Liver (tissue), 9 donors: ENCODE measurements around the gene CDK9. TPM values are rescaled to one million over a fixed set of nuclear protein-coding genes. Genes with fewer than 3 reads are reported as not detected.

Experiments used
- DNase-seq: peaks from one replicate; pipeline ENCODE4 v3.0.0-alpha.2; 2017; ENCODE audit warnings: low spot score
- H3K27ac ChIP-seq, 2 donors: one replicate each; pipeline ENCODE4 v1.7.0; 2013; ENCODE audit warnings: inconsistent platforms in 2 of 2, low read length in 2 of 2, control low read depth in 1 of 2, low read depth in 1 of 2, mild to moderate bottlenecking in 1 of 2
- H3K27me3 ChIP-seq, 4 donors: one replicate each; pipeline versions ENCODE4 v1.6.1 to v1.7.0; 2013; ENCODE audit warnings: low read length in 3 of 4, inconsistent platforms in 1 of 4, mild to moderate bottlenecking in 1 of 4, moderate library complexity in 1 of 4; ENCODE audit not compliant: control insufficient read depth in 4 of 4, insufficient read depth in 4 of 4
- H3K36me3 ChIP-seq, 4 donors: one replicate each; pipeline versions ENCODE4 v1.6.1 to v1.7.0; 2013; ENCODE audit warnings: low read length in 3 of 4, mild to moderate bottlenecking in 3 of 4, low read depth in 1 of 4, moderate library complexity in 1 of 4; ENCODE audit not compliant: control insufficient read depth in 4 of 4, insufficient read depth in 3 of 4
- H3K4me1 ChIP-seq, 4 donors: one replicate each; pipeline versions ENCODE4 v1.6.1 to v1.7.0; 2013; ENCODE audit warnings: low read length in 3 of 4, mild to moderate bottlenecking in 3 of 4, moderate library complexity in 1 of 4; ENCODE audit not compliant: control insufficient read depth in 4 of 4, insufficient read depth in 4 of 4
- H3K4me3 ChIP-seq, 3 donors: one replicate each; pipeline versions ENCODE4 v1.6.1 to v1.7.0; 2013; ENCODE audit warnings: low read length in 3 of 3, control low read depth in 1 of 3, low read depth in 1 of 3, mild to moderate bottlenecking in 1 of 3
- H3K9ac ChIP-seq, 2 donors: one replicate each; pipeline ENCODE4 v1.7.0; 2013; ENCODE audit warnings: low read length in 2 of 2, mild to moderate bottlenecking in 2 of 2, moderate library complexity in 2 of 2, control low read depth in 1 of 2, low read depth in 1 of 2
- H3K9me3 ChIP-seq, 4 donors: one replicate each; pipeline versions ENCODE4 v1.6.1 to v1.7.0; 2013; ENCODE audit warnings: low read length in 3 of 4; ENCODE audit not compliant: control insufficient read depth in 4 of 4
- ATF3 ChIP-seq: IDR thresholded peaks from 2 replicates; pipeline ENCODE4 v1.6.1; 2016; ENCODE audit warnings: antibody characterized with exemption
- EGR1 ChIP-seq, 2 donors: IDR thresholded peaks; 2 replicates each; pipeline ENCODE4 v1.6.1; 2016 to 2018; ENCODE audit warnings: antibody characterized with exemption in 2 of 2, low read depth in 2 of 2
- FOXA2 ChIP-seq: IDR thresholded peaks from 2 replicates; pipeline ENCODE4 v1.6.1; 2016; ENCODE audit warnings: antibody characterized with exemption
- GABPA ChIP-seq, 2 donors: IDR thresholded peaks in 1 of 2; conservative IDR thresholded peaks in 1 of 2; 2 replicates each; pipeline ENCODE4 v1.6.1; 2016; ENCODE audit warnings: antibody characterized with exemption in 2 of 2, mild to moderate bottlenecking in 1 of 2, moderate library complexity in 1 of 2
- HNF4A ChIP-seq, 2 donors: conservative IDR thresholded peaks; 2 replicates each; pipeline ENCODE4 v1.6.1; 2016; ENCODE audit warnings: antibody characterized with exemption in 2 of 2, mild to moderate bottlenecking in 2 of 2
- HNF4G ChIP-seq: IDR thresholded peaks from 2 replicates; pipeline ENCODE4 v1.6.1; 2016; ENCODE audit warnings: antibody characterized with exemption
- JUND ChIP-seq, 2 donors: IDR thresholded peaks; 2 replicates each; pipeline ENCODE4 v1.6.1; 2016; ENCODE audit warnings: antibody characterized with exemption in 2 of 2
- MAX ChIP-seq: IDR thresholded peaks from 2 replicates; pipeline ENCODE4 v1.6.1; 2016; ENCODE audit warnings: antibody characterized with exemption
- NR2F2 ChIP-seq: IDR thresholded peaks from 2 replicates; pipeline ENCODE4 v1.6.1; 2016; ENCODE audit warnings: antibody characterized with exemption
- RAD21 ChIP-seq, 2 donors: IDR thresholded peaks; 2 replicates each; pipeline ENCODE4 v1.6.1; 2016; ENCODE audit warnings: antibody characterized with exemption in 2 of 2, mild to moderate bottlenecking in 2 of 2
- REST ChIP-seq: IDR thresholded peaks from 2 replicates; pipeline ENCODE4 v1.6.1; 2016; ENCODE audit warnings: antibody characterized with exemption, mild to moderate bottlenecking
- RXRA ChIP-seq, 2 donors: IDR thresholded peaks; 2 replicates each; pipeline ENCODE4 v1.6.1; 2017 to 2018; ENCODE audit warnings: antibody characterized with exemption in 2 of 2, mild to moderate bottlenecking in 1 of 2
- TAF1 ChIP-seq: conservative IDR thresholded peaks from 2 replicates; pipeline ENCODE4 v1.6.1; 2016; ENCODE audit warnings: antibody characterized with exemption, mild to moderate bottlenecking
- YY1 ChIP-seq: IDR thresholded peaks from 2 replicates; pipeline ENCODE4 v1.6.1; 2016; ENCODE audit warnings: antibody characterized with exemption, mild to moderate bottlenecking
- ZBTB33 ChIP-seq: IDR thresholded peaks from 2 replicates; pipeline ENCODE4 v1.6.1; 2016; ENCODE audit warnings: antibody characterized with exemption
- WGBS: extraction: QIAGEN DNeasy Blood & Tissue Kit; methylation state at CpG from one replicate; pipeline ENCODE4 v1.1.7; 2013; 5-methylcytosine and 5-hydroxymethylcytosine counted together
- polyA plus RNA-seq, 2 donors: library from polyadenylated mRNA; stranded (reverse) in 1 of 2; unstranded in 1 of 2; fragments of 200-250 nt in 1 of 2; fragments of >200 nt in 1 of 2; fragmentation: Nextera tagmentation in 1 of 2; extraction: Ambion mirVana in 1 of 2; gene quantifications; one replicate each; pipeline versions ENCODE4 v1.2.1 to v1.2.3, GENCODE V29; 2013 to 2015
- total RNA-seq, 2 donors: library from RNA; depleted of rRNA; stranded (reverse); fragments of >200 nt; gene quantifications; one replicate each; pipeline ENCODE4 v1.2.3, GENCODE V29; 2014
- donor health status: healthy.
- donor health status: healthy.
- donor health status: healthy.
- donor health status: healthy.
- donor health status: healthy.

CDK9 gene
- total and polyA plus RNA-seq, 4 donors: 31.8 to 41.4 (median 36.8) TPM

- Histone ChIP-seq H3K9ac (no peak overlapping the region), H3K27ac (no peak overlapping the region)
Observed at GRCh38 chr9:127817881-127818434, 32.1 kb downstream of the CDK9 start.

GRCh38 chr9:127818574-127818973 lies 32.7 kb downstream of the CDK9 start:
- H3K9me3 ChIP-seq: no peaks in the 10 kb centered on the region
- H3K4me1 ChIP-seq: no peaks in the 10 kb centered on the region
- DNase-seq: no peak
- H3K4me3 ChIP-seq: no peak overlapping the region
- peaks cover 10 to 38% (median 17%) of the 10 kb centered on the region in 4 donors for H3K36me3 ChIP-seq
- 93% methylated on average over 11 of the region's 11 CpGs for WGBS
- TF ChIP-seq HNF4A (conservative IDR thresholded peaks at IDR 0.05) (no peak), RXRA (IDR thresholded peaks at IDR 0.05) (no peak), JUND (IDR thresholded peaks at IDR 0.05) (no peak), TAF1 (no peak), YY1 (no peak), HNF4G (no peak), ZBTB33 (no peak), REST (no peak), MAX (no peak), GABPA (IDR thresholded peaks at IDR 0.05 in 1 of 2, conservative IDR thresholded peaks at IDR 0.05 in 1 of 2) (no peak), NR2F2 (no peak), ATF3 (no peak), EGR1 (IDR thresholded peaks at IDR 0.05; ENCODE audit: low read depth in 2 of 2) (no peak), FOXA2 (no peak), RAD21 (IDR thresholded peaks at IDR 0.05) (no peak)
- H3K9ac ChIP-seq: no peak overlapping the region
- H3K27me3 ChIP-seq: no peaks in the 10 kb centered on the region
- H3K27ac ChIP-seq: no peak overlapping the region

More at GRCh38 chr9:127817881-127818434, 32.1 kb downstream of the CDK9 start:
- Histone ChIP-seq H3K9me3 (no peaks in the 10 kb centered on the region), H3K4me3 (no peak overlapping the region), H3K36me3 (peaks cover 16 to 44% (median 23%) of the 10 kb centered on the region in 4 donors), H3K4me1 (no peaks in the 10 kb centered on the region), H3K27me3 (no peaks in the 10 kb centered on the region)
- TF ChIP-seq RAD21 (IDR thresholded peaks at IDR 0.05): no peak
- TF ChIP-seq JUND (IDR thresholded peaks at IDR 0.05): no peak
- TF ChIP-seq MAX: no peak
- no peak for TF ChIP-seq TAF1
- no peak for TF ChIP-seq ATF3
- no peak for TF ChIP-seq GABPA (IDR thresholded peaks at IDR 0.05 in 1 of 2, conservative IDR thresholded peaks at IDR 0.05 in 1 of 2)
- no peak for TF ChIP-seq FOXA2
- no peak for TF ChIP-seq ZBTB33
- no peak for TF ChIP-seq HNF4A (conservative IDR thresholded peaks at IDR 0.05)
- no peak for TF ChIP-seq YY1
- DNase-seq: no peak
- WGBS: 82% methylated on average over 17 of the region's 17 CpGs
